RWPE2 (cell line): Measurements from ENCODE around the gene FNIP1.

ENCODE experiments used
- ATAC-seq: fragments of 200-7000 bp; cut with Tn5 transposase; 3 replicates; pipeline ENCODE4 v1.9.1; 2021; ENCODE audit warnings: low read depth
- DNase-seq: peaks from one replicate; pipeline ENCODE4 v3.0.0-alpha.2; 2020; ENCODE audit warnings: low spot score
- H3K27ac ChIP-seq: fragments of 450-650 bp; 2 replicates; pipeline ENCODE4 v1.5.1; 2017; ENCODE audit warnings: mild to moderate bottlenecking; ENCODE audit not compliant: poor library complexity, severe bottlenecking
- H3K27me3 ChIP-seq: fragments of 250-450 bp; sonication (Bioruptor Pico); 2 replicates; pipeline ENCODE4 v1.5.1; 2021; ENCODE audit warnings: mild to moderate bottlenecking, moderate library complexity; ENCODE audit not compliant: insufficient read depth, poor library complexity, severe bottlenecking
- H3K36me3 ChIP-seq: fragments of 250-450 bp; sonication (Bioruptor Pico); 2 replicates; pipeline ENCODE4 v1.5.1; 2020; ENCODE audit warnings: low read depth, mild to moderate bottlenecking, moderate library complexity
- H3K4me1 ChIP-seq: fragments of 250-450 bp; sonication (Bioruptor Pico); 2 replicates; pipeline ENCODE4 v1.5.1; 2021; ENCODE audit warnings: mild to moderate bottlenecking, moderate library complexity; ENCODE audit not compliant: insufficient read depth, poor library complexity, severe bottlenecking
- H3K4me3 ChIP-seq: fragments of 250-450 bp; sonication (Bioruptor Pico); 2 replicates; pipeline ENCODE4 v1.5.1; 2021; ENCODE audit warnings: mild to moderate bottlenecking, moderate library complexity; ENCODE audit not compliant: severe bottlenecking
- H3K9me3 ChIP-seq: fragments of 250-450 bp; sonication (Bioruptor Pico); 2 replicates; pipeline ENCODE4 v1.5.1; 2021; ENCODE audit warnings: mild to moderate bottlenecking, moderate library complexity; ENCODE audit not compliant: severe bottlenecking
- TF ChIP-seq, protein P1 (sequence below): fragments of 450-650 bp; IDR thresholded peaks from one replicate; pipeline ENCODE4 v1.5.1; 2017; ENCODE audit warnings: mild to moderate bottlenecking, moderate library complexity; ENCODE audit not compliant: poor library complexity, severe bottlenecking

The FNIP1 gene

DNA sequence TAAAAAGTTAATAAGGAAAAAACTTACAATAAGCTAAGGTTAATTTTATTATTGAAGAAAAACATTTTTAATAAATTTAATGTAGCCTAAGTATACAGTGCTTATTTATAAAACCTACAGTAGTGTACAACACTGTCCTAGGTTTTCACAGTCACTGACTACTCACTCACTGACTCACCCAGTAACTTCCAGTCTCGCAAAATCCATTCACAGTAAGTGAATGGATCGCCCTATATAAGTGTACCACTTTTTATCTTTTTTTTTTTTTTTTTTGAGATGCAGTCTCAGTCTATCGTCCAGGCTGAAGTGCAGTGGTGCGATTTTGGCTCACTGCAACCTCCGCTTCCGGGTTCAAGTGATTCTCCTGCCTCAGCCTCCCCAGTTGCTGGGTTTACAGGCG lies 47.7 kb downstream of the FNIP1 start:
- TF ChIP-seq, protein P1, sequence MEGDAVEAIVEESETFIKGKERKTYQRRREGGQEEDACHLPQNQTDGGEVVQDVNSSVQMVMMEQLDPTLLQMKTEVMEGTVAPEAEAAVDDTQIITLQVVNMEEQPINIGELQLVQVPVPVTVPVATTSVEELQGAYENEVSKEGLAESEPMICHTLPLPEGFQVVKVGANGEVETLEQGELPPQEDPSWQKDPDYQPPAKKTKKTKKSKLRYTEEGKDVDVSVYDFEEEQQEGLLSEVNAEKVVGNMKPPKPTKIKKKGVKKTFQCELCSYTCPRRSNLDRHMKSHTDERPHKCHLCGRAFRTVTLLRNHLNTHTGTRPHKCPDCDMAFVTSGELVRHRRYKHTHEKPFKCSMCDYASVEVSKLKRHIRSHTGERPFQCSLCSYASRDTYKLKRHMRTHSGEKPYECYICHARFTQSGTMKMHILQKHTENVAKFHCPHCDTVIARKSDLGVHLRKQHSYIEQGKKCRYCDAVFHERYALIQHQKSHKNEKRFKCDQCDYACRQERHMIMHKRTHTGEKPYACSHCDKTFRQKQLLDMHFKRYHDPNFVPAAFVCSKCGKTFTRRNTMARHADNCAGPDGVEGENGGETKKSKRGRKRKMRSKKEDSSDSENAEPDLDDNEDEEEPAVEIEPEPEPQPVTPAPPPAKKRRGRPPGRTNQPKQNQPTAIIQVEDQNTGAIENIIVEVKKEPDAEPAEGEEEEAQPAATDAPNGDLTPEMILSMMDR = no peak
- Histone ChIP-seq H3K9me3 (no peaks in the 10 kb centered on the region), H3K36me3 (peaks cover 5% of the 10 kb centered on the region), H3K4me1 (no peaks in the 10 kb centered on the region), H3K27ac (no peak overlapping the region), H3K4me3 (no peak overlapping the region), H3K27me3 (no peaks in the 10 kb centered on the region)
- DNase-seq (no peak), ATAC-seq (peak; percentile 96)

DNA sequence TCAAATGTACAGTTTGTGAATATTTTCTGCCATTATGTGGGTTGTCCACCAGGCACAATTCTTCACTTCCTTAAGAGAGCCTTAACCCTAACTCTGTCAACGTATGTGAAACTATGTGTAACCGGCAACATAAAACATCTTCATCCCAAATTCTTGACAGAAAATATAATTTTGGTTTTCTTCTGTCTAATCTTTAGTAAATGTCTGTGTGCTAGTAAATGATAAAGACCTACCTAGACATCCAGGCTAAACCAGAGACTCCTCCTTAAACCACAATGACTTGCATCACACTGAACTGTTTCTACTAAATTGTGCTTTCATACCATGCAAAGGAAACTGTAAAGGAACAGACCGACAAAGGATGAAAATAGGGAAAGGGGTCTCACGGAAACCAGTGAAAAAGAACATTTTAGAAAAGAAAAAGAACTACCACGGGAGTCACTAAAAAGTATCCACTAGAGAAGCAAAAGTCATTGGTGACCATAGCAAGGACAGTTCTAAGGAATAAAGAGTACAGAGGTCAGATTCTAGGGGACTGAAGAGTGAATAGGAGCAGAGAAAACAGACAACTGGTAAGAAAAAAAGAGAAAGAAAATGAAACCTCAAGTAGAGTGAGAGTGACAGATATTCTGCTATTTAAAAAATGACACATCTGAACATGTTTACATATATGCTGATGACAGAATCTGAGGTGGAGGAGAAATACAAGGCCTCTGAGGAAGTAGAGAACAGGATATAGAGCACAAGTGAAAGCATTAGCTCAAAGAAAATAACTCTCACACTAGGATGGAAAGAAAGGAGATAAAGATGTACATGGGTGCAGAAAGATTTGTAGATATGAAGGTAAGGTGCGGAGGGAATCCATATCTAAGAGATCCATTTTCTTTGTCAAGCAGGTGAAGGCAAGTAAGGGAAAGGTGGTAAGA lies 49.4 kb downstream of the FNIP1 start:
- no peak overlapping the region for H3K4me3 ChIP-seq
- TF ChIP-seq, protein P1 = no peak
- DNase-seq (no peak), ATAC-seq (no peak)
- no peak overlapping the region for H3K27ac ChIP-seq
- no peaks in the 10 kb centered on the region for H3K27me3 ChIP-seq
- no peaks in the 10 kb centered on the region for H3K9me3 ChIP-seq
- H3K36me3 ChIP-seq = peaks cover 18% of the 10 kb centered on the region
- H3K4me1 ChIP-seq = no peaks in the 10 kb centered on the region

DNA sequence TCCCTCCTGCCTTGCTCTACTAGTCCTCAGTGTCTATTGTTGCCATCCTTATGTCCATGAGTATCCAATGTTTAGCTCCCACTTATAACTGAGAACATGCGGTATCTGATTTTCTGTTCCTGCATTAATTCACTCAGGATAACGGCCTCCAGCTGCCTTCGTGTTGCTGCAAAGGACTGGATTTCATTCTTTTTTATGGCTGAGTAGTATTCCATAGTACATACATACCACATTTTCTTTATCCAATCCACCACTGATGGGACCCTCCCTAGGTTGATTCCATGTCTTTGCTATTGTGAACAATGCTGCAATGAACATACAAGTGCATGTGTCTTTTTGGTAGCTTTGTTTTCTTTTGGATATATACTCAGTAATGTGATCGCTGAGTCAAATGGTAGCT lies 50.4 kb downstream of the FNIP1 start:
- H3K27me3 ChIP-seq = no peaks in the 10 kb centered on the region
- H3K36me3 ChIP-seq = peaks cover 27% of the 10 kb centered on the region
- H3K27ac ChIP-seq = no peak overlapping the region
- H3K4me3 ChIP-seq = no peak overlapping the region
- H3K4me1 ChIP-seq = no peaks in the 10 kb centered on the region
- TF ChIP-seq, protein P1 = no peak
- DNase-seq (no peak), ATAC-seq (no peak)
- no peaks in the 10 kb centered on the region for H3K9me3 ChIP-seq

DNA sequence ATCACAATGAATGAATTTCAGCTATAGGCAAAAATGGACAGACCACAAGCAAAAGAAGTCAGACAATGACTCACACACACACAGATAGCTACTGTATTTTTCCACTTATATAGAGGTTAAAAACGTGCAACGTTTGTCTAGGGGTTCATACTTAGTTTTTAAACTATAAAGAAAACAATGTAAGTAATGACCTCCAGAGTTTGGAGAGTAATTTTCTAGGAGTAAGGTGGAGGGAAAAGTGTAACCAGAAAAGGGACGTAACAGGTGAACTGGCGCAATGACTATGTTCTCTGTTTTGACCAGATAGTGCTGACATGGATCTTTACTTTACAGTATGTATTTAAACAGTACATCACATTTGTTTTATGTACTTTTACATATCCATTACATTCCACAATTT lies 51.1 kb downstream of the FNIP1 start:
- Histone ChIP-seq H3K4me1 (no peaks in the 10 kb centered on the region), H3K27ac (no peak overlapping the region), H3K9me3 (no peaks in the 10 kb centered on the region), H3K4me3 (no peak overlapping the region), H3K36me3 (peaks cover 27% of the 10 kb centered on the region), H3K27me3 (no peaks in the 10 kb centered on the region)
- TF ChIP-seq, protein P1 = no peak
- no peak for ATAC-seq
- DNase-seq = no peak

DNA sequence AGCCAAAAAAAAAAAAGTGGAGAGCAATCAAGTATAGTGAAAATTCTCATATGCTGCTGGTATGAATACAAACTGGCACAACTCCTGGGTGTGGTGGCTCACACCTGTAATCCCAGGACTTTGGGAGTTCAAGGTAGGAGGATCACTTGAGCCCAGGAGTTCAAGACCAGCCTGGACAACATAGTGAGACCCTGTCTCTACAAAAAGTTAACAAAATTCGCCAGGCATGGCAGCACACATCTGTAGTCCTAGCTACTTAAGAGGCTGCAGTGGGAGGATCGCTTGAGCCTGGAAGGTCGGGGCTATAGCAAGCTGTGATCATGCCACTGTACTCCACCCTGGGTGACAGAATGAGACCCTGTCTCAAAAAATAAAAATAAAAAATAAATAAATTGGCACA lies 51.7 kb downstream of the FNIP1 start:
- H3K9me3 ChIP-seq = no peaks in the 10 kb centered on the region
- H3K4me1 ChIP-seq = no peaks in the 10 kb centered on the region
- no peak overlapping the region for H3K4me3 ChIP-seq
- DNase-seq (no peak), ATAC-seq (no peak)
- peaks cover 27% of the 10 kb centered on the region for H3K36me3 ChIP-seq
- no peaks in the 10 kb centered on the region for H3K27me3 ChIP-seq
- TF ChIP-seq, protein P1 = no peak
- no peak overlapping the region for H3K27ac ChIP-seq
